Measurements from ENCODE around the gene CCNA2. TPM values are rescaled to one million over a fixed set of nuclear protein-coding genes. Genes with fewer than 3 reads are reported as not detected.

The CCNA2 gene
- total and polyA plus RNA-seq, 7 donors = 0.06 to 0.46 (median 0.23) TPM

DNA sequence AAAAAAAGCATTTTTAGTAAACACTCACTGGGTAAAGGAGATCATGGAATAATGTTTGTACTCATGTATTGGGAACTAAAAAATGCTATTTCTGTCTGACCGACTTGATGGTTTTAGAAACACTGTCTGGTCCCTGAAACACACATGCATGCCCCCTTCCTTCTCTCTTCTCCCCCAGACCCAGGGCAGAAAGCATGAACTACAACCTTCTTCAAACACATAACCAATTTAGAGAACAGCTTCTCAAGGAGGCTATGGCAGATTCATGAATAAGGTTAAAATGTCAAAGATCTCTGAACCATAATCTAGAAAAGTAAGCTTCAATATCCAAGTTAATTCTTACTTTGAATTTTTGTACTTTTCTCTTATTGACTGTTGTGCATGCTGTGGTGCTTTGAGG lies 6.0 kb downstream of the CCNA2 start:
- no peak for ATAC-seq
- intact Hi-C loops (cut with DNase I) = no loop called here
- TF ChIP-seq, protein P1, sequence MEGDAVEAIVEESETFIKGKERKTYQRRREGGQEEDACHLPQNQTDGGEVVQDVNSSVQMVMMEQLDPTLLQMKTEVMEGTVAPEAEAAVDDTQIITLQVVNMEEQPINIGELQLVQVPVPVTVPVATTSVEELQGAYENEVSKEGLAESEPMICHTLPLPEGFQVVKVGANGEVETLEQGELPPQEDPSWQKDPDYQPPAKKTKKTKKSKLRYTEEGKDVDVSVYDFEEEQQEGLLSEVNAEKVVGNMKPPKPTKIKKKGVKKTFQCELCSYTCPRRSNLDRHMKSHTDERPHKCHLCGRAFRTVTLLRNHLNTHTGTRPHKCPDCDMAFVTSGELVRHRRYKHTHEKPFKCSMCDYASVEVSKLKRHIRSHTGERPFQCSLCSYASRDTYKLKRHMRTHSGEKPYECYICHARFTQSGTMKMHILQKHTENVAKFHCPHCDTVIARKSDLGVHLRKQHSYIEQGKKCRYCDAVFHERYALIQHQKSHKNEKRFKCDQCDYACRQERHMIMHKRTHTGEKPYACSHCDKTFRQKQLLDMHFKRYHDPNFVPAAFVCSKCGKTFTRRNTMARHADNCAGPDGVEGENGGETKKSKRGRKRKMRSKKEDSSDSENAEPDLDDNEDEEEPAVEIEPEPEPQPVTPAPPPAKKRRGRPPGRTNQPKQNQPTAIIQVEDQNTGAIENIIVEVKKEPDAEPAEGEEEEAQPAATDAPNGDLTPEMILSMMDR (IDR thresholded peaks at IDR 0.05) = no peak
- H3K27ac ChIP-seq = no peak overlapping the region
- no peak overlapping the region for H3K4me3 ChIP-seq
- H3K27me3 ChIP-seq (ENCODE audit: insufficient read depth in 3 of 3, low read length in 2 of 3) = no peaks in the 10 kb centered on the region
- no peaks in the 10 kb centered on the region for H3K9me3 ChIP-seq
- 71 to 74% (median 72%) methylated on average over 1 of the region's 1 CpG for WGBS, 3 donors
- DNase-seq = no peak
- H3K36me3 ChIP-seq (ENCODE audit: insufficient read depth in 1 of 2, low read depth in 1 of 2) = peaks cover 0 to 70% of the 10 kb centered on the region in 2 donors
- no peaks in the 10 kb centered on the region for H3K4me1 ChIP-seq

DNA sequence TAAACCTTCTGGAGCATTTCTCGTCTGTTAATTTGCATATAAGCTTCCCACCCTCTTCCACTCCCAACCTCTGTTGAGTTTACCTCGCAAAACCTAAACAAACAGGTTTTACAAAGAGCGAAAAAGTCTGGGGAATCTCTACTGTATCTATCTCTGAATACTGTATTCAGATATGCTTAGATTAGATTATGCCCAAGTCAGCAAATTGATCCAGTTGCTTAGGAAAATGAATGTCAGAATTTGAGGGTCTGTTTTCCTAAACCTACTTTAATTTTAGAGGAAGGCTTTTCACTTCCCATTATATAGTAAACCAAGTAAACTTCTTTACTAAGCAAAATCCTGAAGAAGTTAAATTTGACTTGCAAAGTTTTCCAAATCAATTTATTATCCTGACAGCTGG lies 6.7 kb downstream of the CCNA2 start:
- intact Hi-C loops (cut with DNase I) = no loop called here
- Histone ChIP-seq H3K9me3 (no peaks in the 10 kb centered on the region), H3K4me1 (no peaks in the 10 kb centered on the region), H3K36me3 (ENCODE audit: insufficient read depth in 1 of 2, low read depth in 1 of 2) (peaks cover 0 to 77% of the 10 kb centered on the region in 2 donors), H3K27me3 (ENCODE audit: insufficient read depth in 3 of 3, low read length in 2 of 3) (no peaks in the 10 kb centered on the region), H3K4me3 (no peak overlapping the region), H3K27ac (no peak overlapping the region)
- WGBS, 3 donors = 91 to 95% (median 92%) methylated on average over 3 of the region's 3 CpGs
- DNase-seq (no peak), ATAC-seq (no peak)
- TF ChIP-seq, protein P1 (IDR thresholded peaks at IDR 0.05) = no peak

DNA sequence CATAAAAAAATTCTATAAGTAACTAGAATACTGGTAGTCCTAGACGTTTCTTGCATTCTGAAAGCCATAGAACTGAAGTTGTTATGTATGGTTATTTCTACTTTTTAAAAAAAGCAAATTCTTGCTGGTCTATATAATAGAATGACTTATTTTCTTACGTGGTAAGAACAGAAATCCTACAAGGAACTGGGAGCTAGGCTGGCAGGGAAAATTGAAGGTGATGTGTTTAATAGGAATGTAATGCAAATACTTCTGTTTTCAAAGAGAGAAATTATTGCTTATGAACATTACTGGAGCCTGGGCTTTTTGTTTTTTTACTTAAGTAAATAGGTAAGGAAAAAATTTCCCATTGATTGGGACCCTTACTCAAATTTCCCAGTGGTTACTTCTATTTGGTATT lies 8.9 kb downstream of the CCNA2 start:
- no peak for ATAC-seq
- TF ChIP-seq, protein P1 (IDR thresholded peaks at IDR 0.05) = no peak

DNA sequence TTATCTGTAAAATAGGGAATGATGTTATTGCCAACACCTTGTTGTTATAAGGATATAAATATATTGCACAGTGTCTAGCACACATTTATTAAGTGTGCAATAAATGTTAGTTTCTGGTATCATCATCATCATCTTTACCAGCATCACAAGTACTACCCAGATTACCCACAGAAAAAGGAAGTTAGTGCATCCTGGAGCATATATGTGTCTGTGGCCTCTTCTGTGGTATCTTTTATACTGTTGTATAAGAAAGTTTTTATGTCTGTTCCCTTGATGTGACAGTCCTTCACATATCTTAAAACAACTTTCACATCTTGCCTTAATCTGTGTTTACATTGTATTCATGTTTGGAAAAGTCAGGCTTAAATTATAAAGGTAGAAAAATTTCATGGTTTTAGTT lies 12.6 kb downstream of the CCNA2 start:
- no peak for ATAC-seq
- Histone ChIP-seq H3K9me3 (no peaks in the 10 kb centered on the region), H3K36me3 (ENCODE audit: insufficient read depth in 1 of 2, low read depth in 1 of 2) (peaks cover 0 to 100% of the 10 kb centered on the region in 2 donors), H3K27me3 (ENCODE audit: insufficient read depth in 3 of 3, low read length in 2 of 3) (no peaks in the 10 kb centered on the region), H3K27ac (no peak overlapping the region), H3K4me1 (no peaks in the 10 kb centered on the region), H3K4me3 (no peak overlapping the region)
- TF ChIP-seq, protein P1 (IDR thresholded peaks at IDR 0.05) = no peak
- intact Hi-C loops (cut with DNase I) = no loop called here
- no peak for DNase-seq

More for the DNA sequence above, 8.9 kb downstream of the CCNA2 start:
- no peak overlapping the region for H3K27ac ChIP-seq
- 82 to 85% (median 82%) methylated on average over 2 of the region's 2 CpGs for WGBS, 3 donors
- H3K36me3 ChIP-seq (ENCODE audit: insufficient read depth in 1 of 2, low read depth in 1 of 2) = peaks cover 0 to 93% of the 10 kb centered on the region in 2 donors
- DNase-seq = no peak
- H3K4me1 ChIP-seq = no peaks in the 10 kb centered on the region
- no peaks in the 10 kb centered on the region for H3K27me3 ChIP-seq (ENCODE audit: insufficient read depth in 3 of 3, low read length in 2 of 3)
- no peaks in the 10 kb centered on the region for H3K9me3 ChIP-seq
- intact Hi-C loops (cut with DNase I) = no loop called here
- H3K4me3 ChIP-seq = no peak overlapping the region

DNA sequence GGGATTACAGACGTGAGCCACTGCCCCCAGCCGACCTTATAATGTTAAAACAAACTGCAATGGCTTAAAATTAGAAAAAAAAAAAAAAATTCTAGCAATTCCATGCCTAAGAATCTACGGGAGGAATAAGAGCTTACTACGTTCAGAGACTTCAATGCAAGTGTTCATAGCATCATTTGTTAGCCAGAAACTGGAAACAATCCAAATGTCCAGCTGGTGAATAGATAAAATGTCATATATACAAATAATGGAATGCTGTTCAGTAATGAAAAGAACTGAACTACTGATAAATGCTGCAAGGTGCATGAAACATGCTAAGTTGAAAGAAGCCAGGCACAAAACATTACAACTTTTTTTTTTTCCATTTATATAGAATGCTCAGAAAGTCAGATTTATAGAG lies 17.3 kb downstream of the CCNA2 start:
- H3K4me1 ChIP-seq = peaks cover 7% of the 10 kb centered on the region
- intact Hi-C loops (cut with DNase I) = loop anchor here in 1 of 2 donors (10.0 kb wide), 1 partner anchor 132 kb away; no protein-coding TSS in a partner anchor
- TF ChIP-seq, protein P1 (IDR thresholded peaks at IDR 0.05) = no peak
- no peaks in the 10 kb centered on the region for H3K9me3 ChIP-seq
- ATAC-seq (no peak), DNase-seq (no peak)
- no peak overlapping the region for H3K27ac ChIP-seq
- H3K27me3 ChIP-seq (ENCODE audit: insufficient read depth in 3 of 3, low read length in 2 of 3) = no peaks in the 10 kb centered on the region
- 46 to 57% (median 56%) methylated on average over 4 of the region's 4 CpGs for WGBS, 3 donors
- H3K36me3 ChIP-seq (ENCODE audit: insufficient read depth in 1 of 2, low read depth in 1 of 2) = peaks cover 7 to 90% of the 10 kb centered on the region in 2 donors
- no peak overlapping the region for H3K4me3 ChIP-seq

Data from psoas muscle (tissue), 8 donors.